ENCODE results near the gene GCK.
"Not testable (repeated sequence)": the region's sequence is repeated elsewhere in the genome, so short reads cannot be mapped to it uniquely, and the experiment has no call there.

The GCK gene

GRCh38 chr7:44141221-44141850 lies 47.9 kb downstream of the GCK start, which contains the start of gene MYL7:
Gene MYL7 (minus strand): TSS chr7:44141332. CDS start chr7:44141305, 27 bp downstream.
- DNase-seq, result no peak

DNA sequence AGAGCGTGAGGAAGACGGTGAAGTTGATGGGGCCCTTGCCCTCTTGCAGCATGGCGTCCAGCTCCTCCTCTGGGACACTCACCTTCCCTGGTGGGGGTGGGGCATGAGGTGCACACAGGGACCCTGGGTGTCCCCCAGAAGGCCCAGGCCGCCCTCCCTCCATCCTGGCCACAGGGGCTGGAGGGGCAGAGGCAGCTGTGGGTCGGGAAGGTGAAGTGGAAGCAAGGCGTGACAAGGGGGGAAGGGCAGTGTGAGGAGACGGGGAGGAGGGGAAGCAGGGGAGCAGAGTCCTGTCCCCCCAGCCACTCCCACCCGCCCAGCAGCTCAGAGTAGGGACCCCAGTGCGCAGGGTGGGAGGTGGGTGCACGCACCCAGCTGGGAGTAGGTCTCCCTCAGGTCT lies 48.9 kb downstream of the GCK start:
- DNase-seq, result no peak

DNA sequence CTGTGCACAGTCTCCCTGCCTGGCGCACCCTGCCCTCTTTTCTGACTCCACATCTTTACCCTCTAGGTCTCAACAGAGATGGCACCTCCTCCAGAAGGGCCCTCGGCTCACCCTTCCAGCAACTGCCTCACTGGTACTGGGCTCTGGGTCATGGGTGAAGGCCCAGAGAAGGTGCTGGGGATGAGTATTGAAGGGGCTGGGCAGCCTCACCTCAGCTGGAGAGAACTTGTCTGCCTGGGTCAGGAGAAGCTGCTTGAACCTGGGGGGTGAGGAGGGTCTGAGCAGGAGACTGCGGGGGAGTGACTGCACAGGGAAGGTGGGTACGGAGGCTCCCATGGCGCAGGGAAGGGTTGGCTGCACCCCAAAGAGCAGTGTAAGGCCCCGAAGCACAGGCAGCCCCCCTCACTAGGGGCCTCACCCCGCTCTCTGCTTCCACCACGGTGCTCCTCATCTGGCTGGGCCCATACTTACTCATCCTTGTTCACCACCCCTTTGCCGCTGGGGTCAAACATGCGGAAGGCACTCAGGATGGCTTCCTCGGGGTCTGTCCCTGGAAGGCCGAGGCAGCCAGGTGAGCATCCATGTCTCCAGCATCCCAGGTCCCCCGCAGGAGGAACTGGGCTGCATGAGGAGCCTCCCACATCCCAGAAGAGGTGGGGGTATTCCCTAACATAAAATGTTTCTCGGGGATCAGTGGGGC lies 49.8 kb downstream of the GCK start:
- no peak for DNase-seq

DNA sequence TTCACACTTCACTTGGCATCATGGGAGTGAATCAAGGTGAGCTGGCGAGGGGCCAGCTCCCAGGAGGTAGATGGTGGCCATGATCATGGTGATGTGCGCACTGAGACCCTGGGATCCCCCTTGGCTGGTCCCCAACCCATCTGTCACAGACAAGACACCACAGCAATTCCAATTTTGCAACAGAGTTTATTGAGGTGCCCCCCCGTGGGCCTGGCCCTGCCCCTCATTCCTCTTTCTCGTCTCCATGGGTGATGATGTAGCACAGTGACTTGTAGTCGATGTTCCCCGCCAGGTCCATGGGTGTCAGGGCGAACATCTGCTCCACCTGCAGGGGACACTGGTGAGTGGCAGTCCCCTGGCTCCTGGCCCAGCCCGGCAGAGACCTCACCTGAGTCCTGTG lies 50.5 kb downstream of the GCK start:
- DNase-seq, result no peak

DNA sequence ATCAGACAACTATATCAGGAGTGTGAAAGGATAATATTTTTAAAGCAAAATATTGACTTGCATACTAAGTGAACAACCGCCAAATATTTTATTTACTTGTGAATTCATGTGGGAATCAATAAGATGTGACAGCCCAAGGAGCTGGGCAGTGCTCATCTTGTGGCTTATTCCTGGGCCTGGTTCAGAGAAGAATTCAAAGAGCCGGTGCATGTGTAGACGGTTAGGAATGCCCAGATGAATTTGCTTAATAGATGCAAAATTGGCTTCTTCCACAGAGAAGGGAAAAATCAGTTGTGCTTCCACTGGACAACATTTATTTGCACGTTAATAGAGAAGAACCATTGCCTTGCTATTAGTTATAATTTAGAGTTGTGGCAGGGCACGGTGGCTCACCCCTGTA lies 52.5 kb downstream of the GCK start:
- no peak for DNase-seq

DNA sequence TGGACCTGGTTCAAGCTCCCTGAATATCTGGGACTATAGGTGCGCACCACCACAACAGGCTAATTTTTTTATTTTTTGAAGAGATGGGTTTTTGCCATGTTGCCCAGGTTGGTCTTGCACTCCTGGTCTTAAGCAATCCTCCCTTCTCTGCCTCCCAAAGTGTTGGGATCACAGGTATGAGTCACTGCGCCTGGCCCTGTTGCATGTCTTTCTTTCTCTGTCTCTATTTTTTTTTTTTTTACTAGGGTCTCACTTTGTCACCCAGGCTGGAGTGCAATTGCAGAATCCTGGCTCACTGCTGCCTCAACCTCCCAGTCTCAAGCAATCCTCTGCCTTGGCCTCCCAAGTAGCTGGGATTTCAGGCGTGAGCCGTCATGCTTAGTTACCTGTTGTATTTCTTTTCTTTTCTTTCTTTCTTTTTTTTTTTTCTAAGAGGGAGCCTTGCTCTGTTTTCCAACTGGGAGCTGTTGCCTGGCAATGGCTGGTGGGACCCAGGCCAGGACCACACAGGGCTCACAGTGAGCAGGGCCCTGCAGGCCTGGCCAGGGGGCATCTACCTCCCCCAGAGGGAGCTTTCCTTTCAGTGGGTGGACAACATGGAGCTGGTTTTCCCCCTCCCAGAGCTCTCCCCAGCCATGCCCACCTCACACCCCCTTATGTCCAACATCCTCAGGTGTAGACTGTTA lies 54.2 kb downstream of the GCK start:
- DNase-seq, result no peak

GRCh38 chr7:44133295-44133694 lies 55.9 kb downstream of the GCK start:
- no peak for DNase-seq

DNA sequence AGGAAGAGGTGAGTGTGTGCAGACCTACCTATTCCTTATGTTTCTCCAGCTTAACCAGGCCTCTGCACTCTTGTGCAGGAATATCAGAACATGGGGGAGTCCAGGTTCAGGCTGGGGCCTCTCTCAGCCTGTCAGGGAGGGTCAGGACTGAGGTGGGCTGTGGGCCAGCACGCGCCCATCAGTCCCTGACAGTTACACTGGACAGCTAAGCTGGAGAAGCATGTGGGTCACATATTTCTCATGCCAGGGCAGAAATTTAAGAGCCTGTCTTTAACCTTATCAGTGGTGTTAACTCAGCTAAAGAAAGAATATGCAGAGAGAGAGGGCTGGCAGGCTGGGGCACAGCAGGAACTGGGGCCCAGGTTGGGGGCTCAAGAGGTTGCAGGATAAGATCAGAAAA lies 57.2 kb downstream of the GCK start:
- DNase-seq, result no peak

DNA sequence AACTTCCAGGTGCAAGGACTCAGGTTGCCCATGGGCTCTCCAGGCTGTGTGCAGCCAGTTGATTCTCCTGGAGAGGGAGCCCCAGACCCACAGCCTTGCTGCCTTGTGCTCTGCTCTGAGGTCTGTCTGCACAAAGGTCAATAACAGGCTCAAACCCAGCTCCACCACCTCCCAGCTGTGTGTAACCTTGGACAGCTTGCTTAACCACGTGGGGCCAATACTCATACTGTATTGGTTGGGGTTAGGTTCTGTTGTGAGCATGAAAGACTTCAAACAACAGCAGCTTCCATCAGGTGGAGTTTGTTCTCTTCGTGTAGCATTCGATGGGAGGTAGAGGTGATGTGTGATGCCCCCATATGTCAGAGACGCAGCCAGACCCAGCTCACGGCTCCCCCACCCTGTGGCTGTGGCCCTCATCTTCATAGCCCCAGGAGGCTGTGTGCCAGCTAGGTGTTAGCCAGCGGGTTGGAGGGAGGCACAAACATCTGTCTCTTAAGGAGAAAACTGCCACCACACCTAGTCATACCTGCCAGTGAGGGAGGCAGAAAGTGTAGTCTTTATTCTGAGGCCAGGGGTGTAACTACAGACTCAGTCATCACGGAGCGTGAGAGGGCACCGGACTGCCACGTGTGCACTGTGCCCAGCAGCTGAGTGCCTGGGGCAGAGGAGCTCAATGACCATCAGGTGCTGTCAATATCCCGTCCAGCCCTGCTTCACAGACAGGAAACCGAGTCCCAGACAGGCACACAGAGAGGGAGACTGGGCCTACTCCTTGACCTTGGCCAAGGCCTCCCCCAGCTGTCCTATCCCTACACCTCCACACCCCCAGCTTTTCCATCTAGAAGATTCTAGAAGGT lies 57.8 kb downstream of the GCK start:
- no peak for DNase-seq

DNA sequence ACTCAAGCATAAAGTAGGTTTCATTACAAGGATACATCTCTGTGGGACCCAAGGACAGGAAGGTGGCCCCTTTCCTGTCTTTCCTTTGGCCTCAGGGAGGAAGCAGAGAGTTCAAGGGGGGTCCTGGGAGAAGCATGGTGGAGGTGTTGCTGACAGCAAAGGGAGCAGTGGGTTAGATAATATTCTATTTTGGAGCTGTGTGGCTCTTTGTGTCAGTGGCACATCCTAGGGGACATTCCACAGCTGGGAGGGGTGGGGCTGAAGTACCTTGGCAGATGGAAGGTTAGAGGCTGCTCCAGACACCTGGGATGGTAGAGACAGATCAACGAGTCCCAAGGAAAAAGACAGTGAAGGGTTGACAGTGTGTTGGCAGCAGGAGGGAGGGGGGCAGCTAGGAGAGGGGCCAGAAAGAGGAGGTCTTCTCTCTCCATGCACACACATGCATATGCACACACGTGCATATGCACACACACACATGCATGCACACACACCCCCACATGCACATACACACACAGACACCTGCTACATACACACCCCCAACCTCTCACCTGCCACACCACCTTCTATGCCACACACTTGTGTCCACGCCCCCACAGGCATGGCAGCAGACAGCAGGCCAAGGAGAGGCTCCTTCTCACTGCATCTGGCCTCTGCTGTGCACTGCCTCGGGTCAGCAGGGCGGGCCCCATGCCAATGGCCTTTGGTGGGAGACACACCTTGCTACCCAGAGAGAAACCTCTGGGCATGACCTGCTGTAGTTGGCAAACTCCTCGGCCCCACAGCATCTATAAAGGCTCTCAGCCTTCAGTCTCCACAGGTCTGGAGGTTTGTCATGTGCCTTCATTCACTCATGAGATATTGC lies 60.3 kb downstream of the GCK start:
- DNase-seq, result no peak

- DNase-seq, result no peak
These were observed 62.1 kb downstream of the GCK start for GRCh38 chr7:44127161-44127560.

- not testable (repeated sequence) for DNase-seq
These were observed 62.7 kb downstream of the GCK start for GRCh38 chr7:44126574-44126973.

DNA sequence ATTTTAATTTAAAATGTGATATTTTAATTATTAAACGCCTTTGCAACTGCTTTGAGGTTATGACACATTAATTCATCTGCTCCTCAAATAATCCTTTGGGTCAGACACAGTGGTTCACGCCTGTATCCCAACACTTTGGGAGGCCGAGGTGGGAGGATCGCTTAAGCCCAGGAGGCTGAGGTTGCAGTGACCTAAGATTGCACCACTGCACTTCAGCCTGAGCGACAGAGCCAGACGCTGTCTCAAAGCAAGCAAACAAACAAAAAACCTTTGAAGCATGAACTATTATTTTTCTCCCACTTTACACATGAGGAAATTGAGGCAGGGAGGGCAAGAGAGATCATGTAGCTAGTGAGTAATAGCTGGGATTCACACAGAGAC lies 64.4 kb downstream of the GCK start:
- no peak for DNase-seq

DNA sequence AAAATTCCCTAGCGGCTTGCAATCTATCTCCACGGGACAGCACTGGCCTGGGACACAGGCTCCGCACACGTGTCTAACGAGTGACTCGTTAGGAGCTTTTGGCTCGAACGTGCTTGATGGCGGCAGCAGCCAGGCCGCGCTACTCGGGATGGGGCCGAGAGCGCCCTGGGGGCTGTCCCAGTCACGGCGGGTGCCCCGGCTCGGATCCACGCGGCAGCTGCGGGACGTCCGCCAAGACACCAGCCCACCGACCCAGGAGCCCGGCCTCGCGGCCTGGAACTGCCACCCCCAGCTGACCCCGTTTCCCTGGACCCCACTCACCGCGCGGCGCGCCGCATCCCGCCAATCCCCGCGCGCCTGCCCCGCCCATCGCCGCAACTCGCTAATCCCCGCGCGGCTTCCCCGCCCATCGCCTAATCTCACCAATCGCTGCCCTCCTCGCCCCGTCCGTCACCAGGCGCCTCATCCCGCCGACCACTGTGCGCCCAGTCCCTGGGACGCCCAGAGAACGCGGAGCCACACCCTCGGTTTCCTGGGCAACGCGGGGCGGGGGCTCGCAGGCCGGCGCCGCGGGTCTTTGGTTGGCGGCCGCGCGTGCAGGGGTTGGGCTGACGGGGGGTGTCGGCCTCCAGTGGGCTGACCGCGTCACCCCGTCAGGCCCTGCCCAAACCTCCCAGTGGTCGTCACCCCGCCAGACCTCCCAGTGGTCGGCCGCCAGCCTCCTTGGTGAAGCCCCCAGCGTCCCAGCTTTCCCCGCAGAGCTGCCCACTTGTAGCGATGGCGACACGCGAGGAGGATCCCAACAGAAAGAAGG lies 65.8 kb downstream of the GCK start, which contains the start of gene POLD2:
TSS of gene POLD2 (minus strand) at position 359 of the 814 bp plus-strand sequence. CDS start 1,495 bp downstream, outside the sequence.
- peak; percentile 97 for DNase-seq

GRCh38 chr7:44122529-44122928 lies 66.7 kb downstream of the GCK start:
- no peak for DNase-seq

DNA sequence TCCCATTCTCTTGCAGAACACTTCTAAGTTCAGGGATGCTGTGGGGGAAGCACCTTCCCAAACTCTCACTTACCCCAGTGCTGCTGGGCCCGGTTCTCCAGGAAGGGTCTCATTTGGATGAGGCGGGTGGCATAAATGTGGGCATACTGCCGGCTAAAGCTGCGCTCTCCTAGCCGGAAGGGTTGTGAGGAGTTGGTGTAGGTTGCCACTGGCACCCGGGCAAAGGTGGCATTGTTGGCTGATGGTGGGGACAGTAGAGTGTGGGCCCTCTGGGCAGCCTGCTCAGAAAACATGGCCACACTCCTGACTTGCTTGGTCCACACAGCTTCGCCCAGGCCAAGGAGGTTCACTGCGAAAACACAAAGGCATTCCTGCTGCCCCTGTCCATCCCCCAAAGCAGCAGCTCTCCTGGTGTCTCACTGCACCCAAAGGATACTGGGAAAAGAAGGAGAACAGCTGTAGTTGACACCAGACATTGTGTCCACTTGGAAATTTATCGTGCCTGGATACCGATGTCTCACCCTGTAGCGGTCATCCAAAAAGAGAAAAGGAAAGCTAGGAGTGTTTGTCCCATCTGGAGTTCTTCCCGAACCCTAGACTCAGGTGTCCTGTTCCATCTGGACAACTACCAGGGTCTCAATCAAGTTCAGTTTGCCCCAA lies 67.3 kb downstream of the GCK start:
- DNase-seq, result no peak

- DNase-seq, result no peak
These were observed 68.8 kb downstream of the GCK start for GRCh38 chr7:44120395-44120794.

- DNase-seq, result no peak
These were observed 69.3 kb downstream of the GCK start for GRCh38 chr7:44119829-44120380.

GRCh38 chr7:44117801-44118429 lies 71.3 kb downstream of the GCK start:
- DNase-seq, result no peak

Data from right kidney (tissue), 1 donor.